Sciatic nerve (tissue), 2 donors: ENCODE results near the gene MAGEC2. TPM values are rescaled to one million over a fixed set of nuclear protein-coding genes. Genes with fewer than 3 reads are reported as not detected.

ENCODE experiments used
- ATAC-seq: fragments of 200-7000 bp; cut with Tn5 transposase; one replicate; pipeline ENCODE4 v1.9.1; 2020; ENCODE audit warnings: mild to moderate bottlenecking, moderate library complexity
- DNase-seq: peaks from one replicate; pipeline ENCODE4 v3.0.0-alpha.2; 2020; ENCODE audit warnings: low spot score
- intact Hi-C: fragments of 100-400 bp; cut with DNase I; formaldehyde crosslinking; loops from one replicate; pipeline ENCODE4 v1.14.2; 2022
- total RNA-seq: library from RNA; stranded (reverse); fragmentation: NEBNext Ultra II Directional; extraction: Animal tissue kit (Norgen Biotek cat#: 25700); gene quantifications from one replicate; pipeline ENCODE4 v1.2.1, GENCODE V29; 2021
- donor health status: DM: no; HTN: no; CAD: no.
- donor health status: DM: no; HTN: no; CAD: no.

MAGEC2 gene, protein sequence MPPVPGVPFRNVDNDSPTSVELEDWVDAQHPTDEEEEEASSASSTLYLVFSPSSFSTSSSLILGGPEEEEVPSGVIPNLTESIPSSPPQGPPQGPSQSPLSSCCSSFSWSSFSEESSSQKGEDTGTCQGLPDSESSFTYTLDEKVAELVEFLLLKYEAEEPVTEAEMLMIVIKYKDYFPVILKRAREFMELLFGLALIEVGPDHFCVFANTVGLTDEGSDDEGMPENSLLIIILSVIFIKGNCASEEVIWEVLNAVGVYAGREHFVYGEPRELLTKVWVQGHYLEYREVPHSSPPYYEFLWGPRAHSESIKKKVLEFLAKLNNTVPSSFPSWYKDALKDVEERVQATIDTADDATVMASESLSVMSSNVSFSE
- total RNA-seq: not detected

- ATAC-seq (no peak), DNase-seq (no peak)
- intact Hi-C loops: no loop called here
Measured at GRCh38 chrX:142204522-142205433, at the start of gene MAGEC2. MAGEC2 (minus strand) TSS chrX:142205290; CDS start chrX:142203987, 1,303 bp downstream.

DNA sequence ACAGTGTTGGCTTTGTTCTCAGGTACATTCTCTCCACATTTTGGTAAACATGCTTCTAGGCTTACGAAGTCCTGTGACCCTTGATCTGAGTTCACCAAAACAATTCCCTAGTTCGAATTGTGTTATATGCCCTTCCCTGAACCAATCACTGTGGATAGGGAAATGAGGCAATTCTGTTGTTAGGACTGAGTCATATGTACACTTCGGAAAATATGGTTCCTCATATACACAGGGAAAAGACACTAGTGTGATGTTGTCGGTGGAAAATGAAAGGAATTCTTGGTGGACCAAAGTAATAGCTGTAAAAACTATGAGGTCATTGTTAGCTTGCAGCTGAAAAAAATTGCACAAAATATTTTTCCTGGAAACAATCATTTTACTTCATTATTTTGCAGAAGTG lies 46.6 kb upstream of the MAGEC2 start:
- intact Hi-C loops: no loop called here
- DNase-seq (no peak), ATAC-seq (peak; percentile 70)

GRCh38 chrX:142251202-142251601 lies 46.1 kb upstream of the MAGEC2 start:
- intact Hi-C loops: no loop called here
- ATAC-seq: peak; percentile 56
- DNase-seq: no peak

DNA sequence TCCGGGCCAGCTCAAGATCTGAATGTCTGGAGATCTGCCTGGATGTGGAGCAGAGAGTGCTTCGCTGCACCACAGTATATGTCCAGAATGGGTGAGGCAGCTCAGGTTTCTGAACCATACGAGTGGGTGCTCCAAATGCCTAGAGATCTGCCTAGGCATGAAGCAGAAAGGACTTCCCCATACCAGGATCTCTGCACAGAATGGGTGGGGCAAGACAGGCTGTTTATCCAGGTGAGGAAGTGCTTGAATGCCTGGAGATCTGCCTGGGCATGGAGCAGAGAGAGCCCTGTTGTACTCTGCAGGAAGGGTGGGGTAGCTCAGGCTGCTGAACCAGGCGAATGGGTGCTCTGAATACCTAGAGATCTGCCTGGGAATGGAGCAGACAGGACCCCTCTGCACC lies 45.4 kb upstream of the MAGEC2 start:
- DNase-seq: no peak
- intact Hi-C loops: no loop called here
- no peak for ATAC-seq

DNA sequence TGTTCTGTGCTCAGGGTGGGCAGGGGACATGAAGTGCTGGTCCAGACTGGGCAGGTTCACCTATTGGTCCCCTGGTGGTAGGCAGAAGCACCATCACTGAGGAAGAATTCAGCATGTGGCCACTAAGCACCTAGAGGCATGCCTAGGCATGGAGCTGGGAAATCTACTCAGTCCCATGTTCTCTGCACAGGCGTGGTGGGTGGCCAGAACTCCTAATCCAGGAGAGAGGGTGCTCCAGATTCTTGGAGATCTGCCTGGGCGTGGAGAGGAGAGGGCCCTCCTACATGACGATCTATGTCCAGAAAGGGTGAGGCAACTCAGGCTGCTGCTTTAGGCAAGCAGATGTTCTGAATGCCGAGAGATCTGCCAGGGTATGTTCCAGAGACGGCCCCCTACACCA lies 44.6 kb upstream of the MAGEC2 start:
- ATAC-seq: peak; percentile 74
- no peak for DNase-seq
- intact Hi-C loops: no loop called here

GRCh38 chrX:142244568-142244967 lies 39.5 kb upstream of the MAGEC2 start:
- intact Hi-C loops: no loop called here
- DNase-seq: no peak
- ATAC-seq: no peak

DNA sequence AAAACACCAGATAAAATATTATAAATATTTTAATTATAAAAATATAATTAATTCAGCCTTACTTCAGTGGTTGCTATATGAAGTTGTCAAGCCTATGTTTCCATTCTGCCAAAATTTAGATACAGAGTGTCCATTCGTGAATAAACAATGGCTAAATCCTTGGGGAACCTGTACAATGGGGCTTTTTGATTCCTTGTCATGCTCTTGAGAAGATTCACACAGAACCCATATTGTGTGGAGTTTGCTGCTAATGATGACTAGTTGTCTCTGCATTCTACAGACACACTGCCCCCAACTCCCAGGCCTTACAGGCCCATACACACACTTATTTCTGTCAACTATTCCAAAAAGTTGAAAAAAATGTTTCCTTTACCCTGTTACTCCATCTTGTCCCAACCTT lies 33.4 kb upstream of the MAGEC2 start:
- intact Hi-C loops: no loop called here
- DNase-seq (no peak), ATAC-seq (no peak)

- intact Hi-C loops: no loop called here
- ATAC-seq: no peak
- DNase-seq: no peak
Measured at GRCh38 chrX:142233400-142233799, 28.3 kb upstream of the MAGEC2 start.

DNA sequence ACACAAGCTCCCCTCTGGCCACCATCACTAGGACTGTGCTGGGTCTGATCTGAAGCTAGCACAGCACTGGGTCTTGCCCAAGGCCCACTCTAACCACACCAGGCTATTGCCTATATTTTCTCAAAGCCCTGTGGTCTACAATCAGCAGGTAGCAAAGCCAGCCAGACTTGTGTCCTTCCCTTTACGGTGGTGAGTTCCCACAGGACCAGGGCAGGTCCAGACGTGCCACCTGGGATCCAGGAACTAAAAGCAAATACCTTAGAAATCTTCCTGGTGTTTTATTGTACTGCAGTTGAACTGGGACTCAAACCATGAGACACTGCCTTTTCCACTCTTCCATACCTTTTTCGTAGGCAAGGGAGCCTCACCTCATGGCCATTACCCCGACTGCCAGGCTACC lies 9.0 kb upstream of the MAGEC2 start:
- intact Hi-C loops: no loop called here
- no peak for DNase-seq
- ATAC-seq: no peak

DNA sequence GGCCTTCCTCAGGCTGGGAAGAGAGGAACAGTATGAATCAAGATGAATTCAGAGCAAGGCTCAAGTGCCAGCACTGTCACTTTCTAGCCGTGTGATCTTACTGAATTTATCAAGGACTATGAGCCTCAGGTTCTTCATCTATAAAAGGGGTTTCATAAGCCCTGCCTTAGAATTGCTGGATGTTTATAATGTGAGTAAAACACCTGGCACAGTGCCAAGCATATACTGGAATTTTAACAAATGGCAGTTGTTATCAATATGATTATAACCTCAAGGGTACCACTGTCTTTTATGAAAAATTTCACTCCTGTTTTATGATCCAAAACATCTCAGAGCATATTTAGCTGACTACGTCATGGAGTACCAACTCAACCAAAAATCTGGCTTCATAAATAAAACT lies 4.0 kb downstream of the MAGEC2 start:
- intact Hi-C loops: no loop called here
- DNase-seq (no peak), ATAC-seq (no peak)

DNA sequence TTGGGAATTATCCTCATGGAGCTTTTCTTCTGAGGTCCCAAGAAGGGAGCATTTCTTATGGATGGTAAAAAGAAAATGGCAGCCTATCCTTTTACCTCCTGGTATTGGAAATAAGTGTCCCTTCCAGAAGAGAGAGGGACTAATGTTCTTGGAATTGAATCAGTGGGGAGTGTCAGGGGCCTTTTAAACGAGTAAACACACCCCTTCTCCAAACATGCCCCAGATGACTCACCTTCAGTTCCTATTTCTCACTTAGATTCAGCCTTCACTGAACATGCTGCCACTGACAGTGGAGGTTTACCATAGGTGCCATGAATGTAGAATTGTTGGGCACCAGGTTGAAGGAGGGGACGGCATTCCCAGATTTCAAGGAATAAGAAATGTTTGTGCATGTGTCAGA lies 19.0 kb downstream of the MAGEC2 start:
- no peak for DNase-seq
- ATAC-seq: no peak
- intact Hi-C loops: no loop called here

- DNase-seq: no peak
- no peak for ATAC-seq
- intact Hi-C loops: no loop called here
Measured at GRCh38 chrX:142184756-142185602, 20.1 kb downstream of the MAGEC2 start.

DNA sequence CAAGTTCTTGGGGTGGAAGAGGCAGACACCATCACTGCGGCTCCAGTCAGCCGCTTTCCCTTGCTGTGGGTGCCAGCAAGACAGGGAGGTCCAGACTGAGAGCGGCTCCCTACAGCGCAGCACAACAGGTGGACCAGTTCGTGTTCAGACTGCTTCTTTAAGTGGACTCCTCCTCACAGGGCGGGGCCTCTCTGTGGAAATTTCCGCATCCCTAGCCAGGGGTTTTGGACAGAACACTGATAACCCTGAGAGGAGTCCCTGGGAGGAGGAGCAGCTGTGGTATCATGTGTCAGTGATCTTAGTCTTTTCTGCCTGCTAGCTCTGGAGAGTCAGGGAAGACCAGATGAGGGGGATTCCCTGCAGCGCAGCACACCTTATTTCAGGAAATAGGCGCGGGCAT lies 48.5 kb downstream of the MAGEC2 start:
- intact Hi-C loops: no loop called here
- ATAC-seq (no peak), DNase-seq (no peak)
